K562 (cell line): ENCODE measurements around the gene GLE1. TPM values are rescaled to one million over a fixed set of nuclear protein-coding genes. Genes with fewer than 3 reads are reported as not detected.
A peak's percentile ranks its signal among the peaks of the same experiment; 100 is the strongest.

Experiments used
- BCOR ChIP-seq: fragments of 450-650 bp; IDR thresholded peaks from 2 replicates; pipeline ENCODE4 v1.6.1; 2016
- CHCHD3 ChIP-seq: fragments of 250-450 bp; sonication (Bioruptor Pico); IDR thresholded peaks from 2 replicates; pipeline ENCODE4 v2.1.2; 2022; ENCODE audit warnings: mild to moderate bottlenecking
- DIDO1 ChIP-seq: fragments of 450-650 bp; IDR thresholded peaks from 2 replicates; pipeline ENCODE4 v1.6.1; 2016; ENCODE audit warnings: low read depth, missing biosample characterization, missing genetic modification characterization
- FOXM1 ChIP-seq, 2 experiments: fragments of 450-650 bp in 1 of 2; sonication (generic) in 1 of 2; formaldehyde crosslinking in 1 of 2; IDR thresholded peaks; 2 replicates each; pipeline versions ENCODE4 v1.6.1 to v1.9.0; 2017 to 2022; ENCODE audit warnings: low read depth in 2 of 2, mild to moderate bottlenecking in 2 of 2, missing genetic modification reagents in 1 of 2, moderate library complexity in 1 of 2
- GABPB1 ChIP-seq: sonication (generic); formaldehyde crosslinking; IDR thresholded peaks from 2 replicates; pipeline ENCODE4 v1.8.0; 2022; ENCODE audit warnings: mild to moderate bottlenecking, missing genetic modification reagents
- GATA2 ChIP-seq: sonication (generic); formaldehyde crosslinking; IDR thresholded peaks from 2 replicates; pipeline ENCODE4 v1.4.0; 2020; ENCODE audit warnings: mild to moderate bottlenecking, missing genetic modification reagents
- HNRNPH1 ChIP-seq: fragments of 200-400 bp; formaldehyde crosslinking; optimal IDR thresholded peaks from 2 replicates; pipeline ENCODE3; 2017; ENCODE audit warnings: low read depth, mild to moderate bottlenecking, low read length, moderate library complexity
- HSF4 ChIP-seq: fragments of 250-450 bp; sonication (Bioruptor Pico); IDR thresholded peaks from 2 replicates; pipeline ENCODE4 v2.1.2; 2022; ENCODE audit warnings: mild to moderate bottlenecking, moderate library complexity, borderline replicate concordance
- JUNB ChIP-seq: fragments of 450-650 bp; formaldehyde crosslinking; conservative IDR thresholded peaks from 2 replicates; pipeline ENCODE4 v1.4.0; 2020; ENCODE audit warnings: mild to moderate bottlenecking
- KDM4B ChIP-seq, 2 experiments: fragments of 450-650 bp in 1 of 2; sonication (generic) in 1 of 2; IDR thresholded peaks; 2 replicates each; pipeline ENCODE4 v1.6.1; 2016 to 2017; ENCODE audit warnings: borderline replicate concordance in 2 of 2, antibody characterized with exemption in 1 of 2, low read depth in 1 of 2, mild to moderate bottlenecking in 1 of 2
- MCM2 ChIP-seq: fragments of 450-650 bp; IDR thresholded peaks from 2 replicates; pipeline ENCODE4 v1.6.1; 2017; ENCODE audit warnings: low read depth, mild to moderate bottlenecking
- NCOA4 ChIP-seq: fragments of 450-650 bp; IDR thresholded peaks from 2 replicates; pipeline ENCODE4 v1.6.1; 2018; ENCODE audit warnings: mild to moderate bottlenecking; ENCODE audit not compliant: partially characterized antibody
- NFYB ChIP-seq: IDR thresholded peaks from 2 replicates; pipeline ENCODE4 v1.6.1; 2011; ENCODE audit warnings: mild to moderate bottlenecking, moderate library complexity; ENCODE audit not compliant: insufficient read length; ENCODE audit errors: extremely low read depth
- POLR2H ChIP-seq: IDR thresholded peaks from 2 replicates; pipeline ENCODE4 v1.6.1; 2016; ENCODE audit warnings: missing genetic modification characterization, low read depth, mild to moderate bottlenecking, control low read depth, missing compliant biosample characterization, moderate library complexity
- POU5F1 ChIP-seq: fragments of 150-350 bp; IDR thresholded peaks from 2 replicates; pipeline ENCODE4 v1.6.1; 2014; ENCODE audit warnings: borderline replicate concordance, low read length, low read depth, mild to moderate bottlenecking; ENCODE audit not compliant: partially characterized antibody
- PTTG1 ChIP-seq: fragments of 450-650 bp; IDR thresholded peaks from 2 replicates; pipeline ENCODE4 v1.6.1; 2016; ENCODE audit warnings: low read depth, mild to moderate bottlenecking, missing genetic modification characterization, missing compliant biosample characterization
- RB1 ChIP-seq: fragments of 450-650 bp; IDR thresholded peaks from 2 replicates; pipeline ENCODE4 v1.6.1; 2017; ENCODE audit warnings: low read depth, mild to moderate bottlenecking
- TRIM28 ChIP-seq: fragments of 450-650 bp; IDR thresholded peaks from 2 replicates; pipeline ENCODE4 v1.6.1; 2017
- U2AF2 ChIP-seq: fragments of 200-400 bp; formaldehyde crosslinking; optimal IDR thresholded peaks from 2 replicates; pipeline ENCODE3; 2017; ENCODE audit warnings: low read depth, mild to moderate bottlenecking, low read length
- ZNF175 ChIP-seq: fragments of 200-800 bp; sonication (Bioruptor generic); IDR thresholded peaks from 2 replicates; pipeline ENCODE4 v1.6.1; 2016; ENCODE audit warnings: low read depth, mild to moderate bottlenecking, missing genetic modification characterization, missing compliant biosample characterization
- ZNF212 ChIP-seq: fragments of 450-650 bp; formaldehyde crosslinking; IDR thresholded peaks from 2 replicates; pipeline ENCODE4 v1.4.0; 2020; ENCODE audit warnings: mild to moderate bottlenecking
- ZNF384 ChIP-seq: IDR thresholded peaks from 2 replicates; pipeline ENCODE4 v1.6.1; 2012; ENCODE audit warnings: low read depth, low read length, improper control_type of control experiment
- polyA plus RNA-seq, 8 experiments: library from polyadenylated mRNA; depleted of rRNA in 4 of 8; stranded (reverse) in 5 of 8; unstranded in 3 of 8; fragments of >200 nt; fragmentation: Nextera tagmentation in 2 of 8; fragmentation: Illumina TruSeq in 1 of 8; extraction: Ambion mirVana in 2 of 8; extraction: Trizol in 1 of 8; gene quantifications; 2 replicates each; pipeline versions ENCODE4 v1.2.1 to v1.2.3, GENCODE V29; 2011 to 2014; ENCODE audit warnings: inconsistent platforms in 1 of 8, missing spikeins in 1 of 8
- total RNA-seq, 7 experiments: library from RNA; depleted of rRNA in 6 of 7; stranded (reverse); fragments of >200 nt in 6 of 7; fragmentation: Illumina TruSeq in 2 of 7; extraction: Trizol in 2 of 7; gene quantifications; 2 replicates each; pipeline versions ENCODE4 v1.2.1 to v1.2.3, GENCODE V29; 2011 to 2021; ENCODE audit warnings: low replicate concordance in 1 of 7
- TF ChIP-seq, protein P1 (sequence below): fragments of 250-450 bp; sonication (Bioruptor Pico); IDR thresholded peaks from 2 replicates; pipeline ENCODE4 v1.8.0; 2021; ENCODE audit warnings: borderline replicate concordance, mild to moderate bottlenecking, moderate library complexity; ENCODE audit not compliant: poor library complexity, severe bottlenecking
- TF ChIP-seq, protein P2 (sequence below), 2 experiments: IDR thresholded peaks in 1 of 2; conservative IDR thresholded peaks in 1 of 2; 2 replicates each; pipeline ENCODE4 v1.6.1; 2016; ENCODE audit warnings: low read depth in 2 of 2, mild to moderate bottlenecking in 1 of 2, missing compliant biosample characterization in 1 of 2, missing genetic modification characterization in 1 of 2, moderate library complexity in 1 of 2
- TF ChIP-seq, protein P3 (sequence below): fragments of 450-650 bp; IDR thresholded peaks from 2 replicates; pipeline ENCODE4 v1.6.1; 2016; ENCODE audit warnings: missing biosample characterization, missing genetic modification characterization

Gene GLE1
- total and polyA plus RNA-seq, 9 of the 15 experiments (the other 6 are each of a cell fraction or from before 2014, with no cell fraction given) = 15.9 to 44.8 (median 37.6) TPM

DNA sequence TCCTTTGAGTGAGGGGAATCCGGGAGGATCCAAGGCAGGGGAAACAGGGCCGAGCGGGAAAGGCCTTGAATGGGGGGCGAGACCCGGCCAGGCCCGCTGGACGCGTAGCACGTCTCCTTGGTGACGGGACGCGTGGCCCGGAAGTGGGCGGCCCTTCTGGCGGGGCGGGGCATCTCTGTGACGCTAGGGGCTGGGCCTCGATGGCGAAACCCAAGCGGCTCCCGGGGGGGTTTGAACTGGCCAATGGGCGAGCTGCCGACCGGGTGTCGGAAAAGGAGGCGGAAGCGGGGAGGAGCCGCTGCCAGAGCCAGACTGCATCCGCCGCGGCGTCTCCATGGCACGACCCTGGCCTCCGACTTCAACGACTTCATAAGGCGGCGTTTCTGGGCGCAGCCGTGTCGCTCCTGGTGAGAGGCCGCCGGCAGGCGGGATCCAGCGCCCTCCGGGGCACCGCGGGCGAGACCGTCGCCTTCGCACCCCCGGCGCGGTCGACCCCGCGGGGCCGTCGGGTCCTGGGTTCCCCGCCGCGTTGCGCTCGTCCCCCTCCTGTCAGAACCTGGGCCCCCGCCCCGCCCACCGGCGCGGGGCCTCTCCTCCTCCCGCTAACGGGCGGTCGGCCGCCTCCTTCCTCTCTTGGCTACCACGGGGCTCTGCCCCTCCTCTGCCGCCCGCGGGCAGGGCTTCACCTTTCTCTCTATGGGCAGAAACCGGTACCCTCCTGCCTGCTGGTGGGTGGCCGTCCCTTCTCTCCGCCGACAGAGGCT lies 48.5 kb upstream of the GLE1 start, which contains the start of gene ODF2 (continued):
- TF ChIP-seq HNRNPH1 (no peak), TRIM28 (no peak), FOXM1 (IDR thresholded peaks at IDR 0.05; ENCODE audit: low read depth) (peak; percentile 66), FOXM1 (CRISPR knock-in tag; IDR thresholded peaks at IDR 0.05; ENCODE audit: low read depth) (0 out of 2 replicates have a peak, but pooled peaks have one; percentile 53), NFYB (peak; percentile 66), POU5F1 (no peak), CHCHD3 (CRISPR knock-in tag) (no peak), KDM4B (IDR thresholded peaks at IDR 0.05; ENCODE audit: borderline replicate concordance in 2 of 2, low read depth in 1 of 2) (no peak), ZNF384 (no peak), BCOR (no peak), NCOA4 (no peak), JUNB (CRISPR knock-in tag) (no peak), ZNF175 (CRISPR knock-in tag) (no peak), ZNF212 (no peak), DIDO1 (tag) (no peak), GABPB1 (CRISPR knock-in tag) (peak; percentile 87), U2AF2 (no peak), RB1 (peak; percentile 54), MCM2 (no peak), HSF4 (CRISPR knock-in tag) (no peak), PTTG1 (tag) (no peak), GATA2 (CRISPR knock-in tag) (no peak), POLR2H (tag) (no peak)
- TF ChIP-seq, protein P1, sequence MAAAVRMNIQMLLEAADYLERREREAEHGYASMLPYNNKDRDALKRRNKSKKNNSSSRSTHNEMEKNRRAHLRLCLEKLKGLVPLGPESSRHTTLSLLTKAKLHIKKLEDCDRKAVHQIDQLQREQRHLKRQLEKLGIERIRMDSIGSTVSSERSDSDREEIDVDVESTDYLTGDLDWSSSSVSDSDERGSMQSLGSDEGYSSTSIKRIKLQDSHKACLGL = no peak
- TF ChIP-seq, protein P2, sequence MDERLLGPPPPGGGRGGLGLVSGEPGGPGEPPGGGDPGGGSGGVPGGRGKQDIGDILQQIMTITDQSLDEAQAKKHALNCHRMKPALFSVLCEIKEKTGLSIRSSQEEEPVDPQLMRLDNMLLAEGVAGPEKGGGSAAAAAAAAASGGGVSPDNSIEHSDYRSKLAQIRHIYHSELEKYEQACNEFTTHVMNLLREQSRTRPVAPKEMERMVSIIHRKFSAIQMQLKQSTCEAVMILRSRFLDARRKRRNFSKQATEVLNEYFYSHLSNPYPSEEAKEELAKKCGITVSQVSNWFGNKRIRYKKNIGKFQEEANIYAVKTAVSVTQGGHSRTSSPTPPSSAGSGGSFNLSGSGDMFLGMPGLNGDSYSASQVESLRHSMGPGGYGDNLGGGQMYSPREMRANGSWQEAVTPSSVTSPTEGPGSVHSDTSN (CRISPR knock-in tag; IDR thresholded peaks at IDR 0.05; ENCODE audit: low read depth) = no peak
- TF ChIP-seq, protein P2 (tag; conservative IDR thresholded peaks at IDR 0.05; ENCODE audit: low read depth) = no peak
- TF ChIP-seq, protein P3, sequence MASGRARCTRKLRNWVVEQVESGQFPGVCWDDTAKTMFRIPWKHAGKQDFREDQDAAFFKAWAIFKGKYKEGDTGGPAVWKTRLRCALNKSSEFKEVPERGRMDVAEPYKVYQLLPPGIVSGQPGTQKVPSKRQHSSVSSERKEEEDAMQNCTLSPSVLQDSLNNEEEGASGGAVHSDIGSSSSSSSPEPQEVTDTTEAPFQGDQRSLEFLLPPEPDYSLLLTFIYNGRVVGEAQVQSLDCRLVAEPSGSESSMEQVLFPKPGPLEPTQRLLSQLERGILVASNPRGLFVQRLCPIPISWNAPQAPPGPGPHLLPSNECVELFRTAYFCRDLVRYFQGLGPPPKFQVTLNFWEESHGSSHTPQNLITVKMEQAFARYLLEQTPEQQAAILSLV (tag) = no peak
